Measurements from ENCODE around the gene SETBP1.

Gene SETBP1

DNA sequence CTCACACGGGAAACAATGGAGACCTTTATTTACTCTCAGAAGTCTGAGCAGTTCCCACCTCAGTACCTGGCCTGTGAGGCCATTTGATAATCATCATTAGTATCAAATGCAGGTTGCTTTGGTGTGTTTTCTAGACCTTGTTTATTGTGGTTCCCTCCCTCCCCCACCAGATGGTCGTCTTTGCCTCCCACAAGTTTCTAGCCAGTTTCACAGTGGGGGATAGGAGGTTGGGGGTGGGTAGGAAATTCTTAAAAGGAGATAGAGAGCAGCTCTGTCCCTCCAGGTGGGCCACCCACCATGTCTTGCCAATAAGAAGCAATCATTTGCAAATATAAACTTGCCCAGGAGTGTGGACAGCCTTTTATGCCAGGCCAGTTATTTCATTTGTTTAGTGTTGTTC lies 31.3 kb downstream of the SETBP1 start:
- DNase-seq = no peak
- H3K4me3 ChIP-seq (ENCODE audit: low read depth, low read length) = no peak overlapping the region
- no peaks in the 10 kb centered on the region for H3K4me1 ChIP-seq
- TF ChIP-seq, protein P1, sequence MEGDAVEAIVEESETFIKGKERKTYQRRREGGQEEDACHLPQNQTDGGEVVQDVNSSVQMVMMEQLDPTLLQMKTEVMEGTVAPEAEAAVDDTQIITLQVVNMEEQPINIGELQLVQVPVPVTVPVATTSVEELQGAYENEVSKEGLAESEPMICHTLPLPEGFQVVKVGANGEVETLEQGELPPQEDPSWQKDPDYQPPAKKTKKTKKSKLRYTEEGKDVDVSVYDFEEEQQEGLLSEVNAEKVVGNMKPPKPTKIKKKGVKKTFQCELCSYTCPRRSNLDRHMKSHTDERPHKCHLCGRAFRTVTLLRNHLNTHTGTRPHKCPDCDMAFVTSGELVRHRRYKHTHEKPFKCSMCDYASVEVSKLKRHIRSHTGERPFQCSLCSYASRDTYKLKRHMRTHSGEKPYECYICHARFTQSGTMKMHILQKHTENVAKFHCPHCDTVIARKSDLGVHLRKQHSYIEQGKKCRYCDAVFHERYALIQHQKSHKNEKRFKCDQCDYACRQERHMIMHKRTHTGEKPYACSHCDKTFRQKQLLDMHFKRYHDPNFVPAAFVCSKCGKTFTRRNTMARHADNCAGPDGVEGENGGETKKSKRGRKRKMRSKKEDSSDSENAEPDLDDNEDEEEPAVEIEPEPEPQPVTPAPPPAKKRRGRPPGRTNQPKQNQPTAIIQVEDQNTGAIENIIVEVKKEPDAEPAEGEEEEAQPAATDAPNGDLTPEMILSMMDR (IDR thresholded peaks at IDR 0.05; ENCODE audit: low read depth, low read length) = no peak
- H3K9me3 ChIP-seq = no peaks in the 10 kb centered on the region
- H3K27me3 ChIP-seq = no peaks in the 10 kb centered on the region
- H3K36me3 ChIP-seq = no peaks in the 10 kb centered on the region

DNA sequence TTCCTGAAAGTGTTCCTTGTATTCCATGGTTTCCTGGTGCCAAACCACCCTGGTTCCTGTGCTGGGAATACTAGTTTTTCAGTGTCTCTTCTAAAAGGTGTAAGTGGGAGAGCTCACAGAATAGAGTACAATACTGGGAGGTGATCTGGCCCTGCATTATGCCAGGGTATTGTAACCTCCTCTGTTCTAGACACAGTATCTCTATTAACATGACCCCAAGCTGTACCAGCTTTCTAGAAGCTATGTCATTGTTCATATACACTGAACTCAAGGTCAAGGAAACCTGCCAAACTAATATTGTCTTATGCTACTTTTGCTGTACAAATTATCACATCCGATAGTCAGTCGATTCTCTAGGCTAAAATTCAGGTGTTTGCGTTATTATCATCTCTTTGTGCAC lies 32.7 kb downstream of the SETBP1 start:
- Histone ChIP-seq H3K4me3 (ENCODE audit: low read depth, low read length) (no peak overlapping the region), H3K4me1 (no peaks in the 10 kb centered on the region)
- TF ChIP-seq, protein P1 (IDR thresholded peaks at IDR 0.05; ENCODE audit: low read depth, low read length) = no peak

DNA sequence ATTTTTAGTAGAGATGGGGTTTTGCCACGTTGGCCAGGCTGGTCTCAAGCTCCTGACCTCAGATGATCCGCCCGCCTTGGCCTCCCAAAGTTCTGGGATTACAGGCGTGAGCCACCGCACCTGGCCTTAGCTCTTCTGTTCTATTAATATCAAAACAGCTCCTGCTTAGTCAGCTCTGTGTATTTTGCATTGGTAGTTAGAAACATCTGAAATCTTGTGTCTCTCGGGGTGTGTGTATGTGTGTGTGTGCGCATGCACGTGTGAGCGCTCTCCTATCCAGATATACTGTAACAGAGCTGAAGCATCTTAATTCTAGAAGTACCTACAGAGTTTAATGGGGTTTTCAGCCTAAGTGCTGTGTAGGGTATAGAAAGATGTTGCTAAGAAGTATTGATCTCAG lies 33.7 kb downstream of the SETBP1 start:
- H3K4me1 ChIP-seq = no peaks in the 10 kb centered on the region
- TF ChIP-seq, protein P1 (IDR thresholded peaks at IDR 0.05; ENCODE audit: low read depth, low read length) = no peak
- no peaks in the 10 kb centered on the region for H3K36me3 ChIP-seq
- no peak for DNase-seq
- H3K4me3 ChIP-seq (ENCODE audit: low read depth, low read length) = no peak overlapping the region
- H3K27me3 ChIP-seq = no peaks in the 10 kb centered on the region
- no peaks in the 10 kb centered on the region for H3K9me3 ChIP-seq

More for the DNA sequence above, 32.7 kb downstream of the SETBP1 start:
- Histone ChIP-seq H3K27me3 (no peaks in the 10 kb centered on the region), H3K9me3 (no peaks in the 10 kb centered on the region), H3K36me3 (no peaks in the 10 kb centered on the region)
- no peak for DNase-seq

DNA sequence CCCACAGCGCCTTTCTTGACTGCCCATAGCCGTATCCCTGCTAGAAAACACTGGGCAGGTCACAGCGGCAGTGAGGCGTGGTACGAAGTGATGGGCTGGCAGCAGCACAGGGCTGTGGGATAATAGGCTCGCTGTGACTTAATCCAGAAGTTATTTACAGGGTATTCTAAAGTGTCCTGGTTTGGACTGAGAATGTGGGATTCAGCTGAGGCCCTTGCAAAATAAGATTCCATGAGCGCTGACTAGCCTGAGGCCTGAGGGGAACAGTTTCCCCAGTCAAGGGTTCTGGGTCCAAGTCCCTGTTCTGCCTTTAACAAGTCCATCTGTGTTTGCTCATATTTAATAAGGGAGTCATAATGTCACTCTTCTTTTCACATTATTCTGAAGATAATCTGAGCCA lies 34.6 kb downstream of the SETBP1 start:
- Histone ChIP-seq H3K36me3 (no peaks in the 10 kb centered on the region), H3K27me3 (no peaks in the 10 kb centered on the region), H3K9me3 (no peaks in the 10 kb centered on the region), H3K4me3 (ENCODE audit: low read depth, low read length) (no peak overlapping the region), H3K4me1 (no peaks in the 10 kb centered on the region)
- TF ChIP-seq, protein P1 (IDR thresholded peaks at IDR 0.05; ENCODE audit: low read depth, low read length) = no peak
- DNase-seq = no peak

DNA sequence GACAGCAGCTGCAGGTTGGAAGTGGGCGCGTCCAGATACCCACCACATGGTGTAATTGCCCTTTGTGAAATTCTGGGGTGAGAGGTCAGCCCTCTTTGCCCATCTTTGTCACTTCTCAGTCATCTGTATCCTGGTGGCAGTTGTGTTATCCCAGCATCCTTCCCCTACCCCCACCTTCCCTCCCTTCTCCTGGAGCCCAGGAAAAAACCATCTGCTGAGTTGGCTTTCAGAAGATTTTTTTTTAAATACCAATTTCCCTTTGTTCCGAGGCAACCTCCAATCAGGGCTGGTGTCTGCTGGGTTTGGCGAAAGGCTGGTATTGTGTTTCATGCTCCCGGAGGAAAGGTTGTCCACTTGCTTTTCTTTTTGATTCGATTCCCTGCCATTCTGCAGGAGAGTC lies 35.2 kb downstream of the SETBP1 start:
- TF ChIP-seq, protein P1 (IDR thresholded peaks at IDR 0.05; ENCODE audit: low read depth, low read length) = no peak
- Histone ChIP-seq H3K36me3 (no peaks in the 10 kb centered on the region), H3K9me3 (no peaks in the 10 kb centered on the region), H3K4me1 (no peaks in the 10 kb centered on the region), H3K27me3 (no peaks in the 10 kb centered on the region), H3K4me3 (ENCODE audit: low read depth, low read length) (no peak overlapping the region)
- DNase-seq = no peak

DNA sequence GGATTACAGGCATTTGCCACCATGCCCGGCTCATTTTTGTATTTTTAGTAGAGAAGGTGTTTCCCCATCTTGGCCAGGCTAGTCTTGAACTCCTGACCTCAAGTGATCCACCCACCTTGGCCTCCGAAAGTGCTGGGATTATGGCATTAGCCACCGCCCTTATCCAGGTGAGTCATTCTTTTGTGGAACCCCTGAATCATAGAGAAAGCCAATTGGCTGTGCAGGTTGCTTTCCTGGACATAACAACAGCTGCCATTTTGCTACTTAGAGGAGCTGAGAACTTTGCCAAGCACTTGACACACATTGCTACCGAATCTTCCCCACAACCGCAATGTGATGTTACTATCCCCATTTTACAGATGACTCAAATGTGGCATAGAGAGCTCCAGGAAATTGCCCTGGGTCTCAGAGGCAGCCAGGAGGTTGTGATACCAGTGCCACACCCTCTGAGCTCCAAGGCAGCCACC lies 36.0 kb downstream of the SETBP1 start:
- Histone ChIP-seq H3K4me1 (no peaks in the 10 kb centered on the region), H3K9me3 (no peaks in the 10 kb centered on the region), H3K27me3 (no peaks in the 10 kb centered on the region), H3K4me3 (ENCODE audit: low read depth, low read length) (no peak overlapping the region), H3K36me3 (no peaks in the 10 kb centered on the region)
- TF ChIP-seq, protein P1 (IDR thresholded peaks at IDR 0.05; ENCODE audit: low read depth, low read length) = no peak
- DNase-seq = no peak
